HG03432 (cell line): ENCODE measurements around the gene PTPRN2.
"Not testable (repeated sequence)": the region's sequence is repeated elsewhere in the genome, so short reads cannot be mapped to it uniquely, and the experiment has no call there.

Experiments used
- ATAC-seq: cut with Tn5 transposase; IDR thresholded peaks from one replicate; pipeline ENCODE4 v1.9.1; 2021; ENCODE audit warnings: mild to moderate bottlenecking, moderate library complexity; ENCODE audit not compliant: unreplicated experiment

Gene PTPRN2

GRCh38 chr7:157932498-157933218 lies 655.0 kb downstream of the PTPRN2 start:
- ATAC-seq = no peak

DNA sequence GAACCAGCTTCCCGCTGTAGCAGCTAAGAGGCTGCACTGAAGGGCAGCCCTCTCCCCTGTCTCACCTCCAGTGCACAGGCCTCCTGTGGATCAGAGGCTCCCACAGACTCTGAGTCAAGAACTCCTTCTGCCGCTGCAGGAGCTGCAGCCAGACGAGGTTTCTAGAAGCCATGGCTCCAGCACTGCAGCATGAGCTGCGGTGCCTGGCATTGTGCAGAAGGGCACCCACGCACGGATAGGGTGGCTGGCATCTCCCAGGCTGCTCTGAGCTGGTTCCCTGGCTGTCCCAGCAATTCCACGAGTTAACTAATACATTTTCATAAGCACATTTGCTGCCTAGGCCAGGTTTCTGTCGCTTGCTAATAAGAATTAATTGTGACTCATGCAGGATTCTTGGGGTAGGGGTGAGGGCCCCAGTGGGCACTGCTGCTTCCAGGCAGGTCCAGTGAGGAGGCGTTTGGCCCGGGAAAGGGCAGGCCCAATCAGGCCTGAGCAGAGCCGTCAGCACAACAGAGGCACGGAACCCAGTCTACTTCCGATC lies 656.6 kb downstream of the PTPRN2 start:
- ATAC-seq = no peak

DNA sequence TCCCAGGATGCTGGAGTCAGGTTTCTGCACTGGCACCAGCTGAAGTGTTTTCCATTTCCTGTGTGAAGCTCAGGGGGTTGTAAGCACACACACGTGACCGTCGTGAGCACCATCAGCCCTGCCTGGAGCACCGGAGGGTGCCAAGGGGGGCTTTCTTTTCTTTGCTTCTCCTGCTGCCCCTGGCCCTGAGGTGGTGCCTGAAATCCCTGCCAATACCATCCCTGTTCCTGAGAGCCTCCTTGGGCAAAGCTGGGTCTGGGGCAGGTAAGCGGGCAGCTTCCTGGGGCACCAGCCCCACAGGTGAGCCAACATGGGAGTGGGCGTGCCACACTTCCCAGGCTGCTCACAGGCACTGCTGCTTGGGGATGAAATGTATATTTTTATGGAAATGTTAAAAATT lies 657.2 kb downstream of the PTPRN2 start:
- no peak for ATAC-seq

- no peak for ATAC-seq
These were observed 658.0 kb downstream of the PTPRN2 start for GRCh38 chr7:157929671-157930070.

GRCh38 chr7:157928808-157929425 lies 658.7 kb downstream of the PTPRN2 start:
- no peak for ATAC-seq

DNA sequence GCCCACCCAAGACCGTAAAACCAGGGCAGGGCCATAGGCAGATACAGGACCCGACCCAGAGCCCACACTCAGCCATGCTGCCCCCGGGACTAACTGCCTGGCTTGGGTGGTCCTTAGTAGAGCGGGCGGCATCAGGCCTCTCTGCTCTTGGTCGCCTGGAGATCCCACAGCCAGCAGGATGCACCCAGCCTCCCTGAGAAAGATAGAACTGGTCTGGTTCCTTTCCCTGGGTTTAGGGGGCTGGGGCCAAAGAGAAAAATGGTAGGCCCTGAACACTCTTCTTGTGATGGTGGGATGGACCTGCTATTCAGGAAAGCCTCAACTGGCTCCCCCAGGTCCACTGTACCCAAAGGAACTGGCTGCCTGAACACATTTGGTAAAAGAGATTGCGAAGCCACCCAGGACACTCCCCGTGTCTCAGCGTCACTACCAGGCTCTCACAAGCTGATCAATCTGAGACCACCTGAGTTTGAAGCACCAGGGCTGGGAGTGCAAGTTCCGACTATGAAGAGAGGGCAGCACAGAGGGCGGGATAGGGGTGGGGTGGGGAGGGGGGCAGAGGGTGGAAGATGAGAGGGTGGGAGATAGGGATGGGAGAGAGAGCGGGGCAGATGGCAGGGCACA lies 659.3 kb downstream of the PTPRN2 start:
- no peak for ATAC-seq

DNA sequence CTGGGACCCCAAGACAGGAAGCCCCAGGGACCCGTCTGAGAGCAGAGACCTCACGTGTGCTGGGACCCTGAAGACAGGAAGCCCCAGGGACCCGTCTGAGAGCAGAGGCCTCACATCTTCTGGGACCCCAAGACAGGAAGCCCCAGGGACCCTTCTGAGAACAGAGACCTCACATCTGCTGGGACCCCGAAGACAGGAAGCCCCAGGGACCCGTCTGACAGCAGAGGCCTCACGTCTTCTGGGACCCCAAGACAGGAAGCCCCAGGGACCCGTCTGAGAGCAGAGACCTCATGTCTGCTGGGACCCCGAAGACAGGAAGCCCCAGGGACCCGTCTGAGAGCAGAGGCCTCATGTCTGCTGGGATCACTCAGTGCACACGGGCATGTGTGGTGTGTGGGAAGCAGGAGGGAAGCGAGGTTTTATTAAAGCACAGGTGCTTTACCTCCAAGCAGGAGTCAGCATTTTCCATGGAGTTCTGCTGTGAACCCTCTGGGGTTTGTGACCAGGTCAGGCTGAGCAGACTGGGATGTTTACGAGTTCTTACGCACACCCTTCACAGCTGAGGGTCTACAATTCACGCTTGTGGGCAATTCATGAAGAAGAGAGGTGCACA lies 660.2 kb downstream of the PTPRN2 start:
- ATAC-seq = no peak

DNA sequence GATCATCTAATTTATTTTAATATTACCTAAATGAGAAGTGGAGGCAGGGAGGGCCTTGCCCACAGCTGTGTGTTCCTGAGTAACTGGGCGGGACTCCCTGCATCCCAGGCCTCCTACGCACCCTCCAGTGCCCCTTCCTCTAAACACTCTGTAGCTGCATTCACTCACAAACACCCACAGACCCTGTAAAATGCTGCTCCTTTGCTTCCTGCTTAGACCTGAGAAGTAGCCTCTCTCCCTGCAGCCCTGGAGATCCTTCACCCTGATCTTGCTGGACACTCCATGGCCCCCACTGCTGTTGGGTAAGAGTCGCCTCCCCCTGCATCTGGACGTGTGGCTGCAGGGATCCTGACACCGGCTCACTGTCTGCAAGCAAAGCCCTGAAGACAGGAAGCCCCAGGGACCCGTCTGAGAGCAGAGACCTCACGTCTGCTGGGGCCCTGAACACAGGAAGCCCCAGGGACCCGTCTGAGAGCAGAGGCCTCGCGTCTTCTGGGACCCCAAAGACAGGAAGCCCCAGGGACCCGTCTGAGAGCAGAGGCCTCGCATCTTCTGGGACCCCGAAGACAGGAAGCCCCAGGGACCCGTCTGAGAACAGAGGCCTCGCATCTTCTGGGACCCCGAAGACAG lies 661.0 kb downstream of the PTPRN2 start:
- no peak for ATAC-seq

DNA sequence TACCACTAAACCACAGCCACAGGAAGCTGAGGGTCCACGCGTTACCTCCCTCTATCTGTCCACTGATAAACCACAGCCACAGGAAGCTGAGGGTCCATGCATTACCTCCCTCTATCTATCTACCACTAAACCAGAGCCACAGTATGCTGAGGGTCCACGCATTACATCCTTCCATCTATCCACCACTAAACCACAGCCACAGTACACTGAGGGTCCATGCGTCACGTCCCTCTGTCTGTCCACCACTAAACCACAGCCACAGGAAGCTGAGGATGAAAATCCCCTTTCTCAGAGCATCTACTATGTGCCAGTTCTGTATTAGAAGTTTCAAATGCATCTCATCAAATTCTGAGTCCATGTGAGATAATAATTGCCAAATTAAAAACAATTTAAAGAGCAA lies 661.5 kb downstream of the PTPRN2 start:
- no peak for ATAC-seq

DNA sequence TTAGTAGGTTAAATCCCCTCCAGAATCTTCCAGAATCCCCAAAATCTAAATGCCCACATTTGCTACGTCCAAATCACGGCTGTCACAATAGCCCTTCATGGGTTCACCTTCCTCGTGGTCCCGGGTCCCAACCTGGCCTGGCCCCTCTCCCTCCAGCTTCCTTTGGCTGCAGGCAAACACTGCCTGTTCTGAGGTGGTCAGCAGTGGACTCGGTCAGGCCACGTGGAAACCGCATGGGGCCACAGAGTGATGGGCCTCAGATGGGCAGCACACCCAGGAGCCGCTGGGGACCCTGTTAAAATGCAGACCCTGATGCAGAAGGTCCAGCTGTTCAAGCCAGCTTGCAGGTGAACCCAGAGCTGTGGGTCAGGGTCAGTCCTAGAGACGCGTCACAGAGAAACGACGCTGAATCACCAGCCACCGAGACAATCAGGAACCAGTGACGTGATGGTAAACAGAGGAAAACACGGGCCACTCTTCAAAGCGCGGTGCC lies 662.2 kb downstream of the PTPRN2 start:
- ATAC-seq = no peak

- ATAC-seq = no peak
These were observed 663.6 kb downstream of the PTPRN2 start for GRCh38 chr7:157923903-157924630.

DNA sequence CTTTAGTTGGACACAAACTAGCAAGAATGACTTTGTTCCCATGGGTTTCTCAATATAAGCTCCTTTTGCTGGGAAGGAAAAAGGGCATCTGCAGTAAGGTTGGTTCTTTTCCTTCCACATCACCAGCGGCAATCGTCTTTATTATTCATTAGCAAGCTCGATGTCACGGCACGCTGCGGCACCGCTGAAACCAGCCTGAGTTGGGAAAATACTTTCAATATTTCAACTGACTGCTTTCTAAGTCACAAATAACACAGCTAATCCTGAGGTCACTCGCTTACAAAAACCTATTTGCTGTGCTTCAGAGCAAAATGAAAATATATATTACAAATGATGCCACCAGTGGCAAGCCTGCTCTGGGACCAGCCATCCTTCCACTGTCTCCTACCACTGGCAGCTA lies 665.0 kb downstream of the PTPRN2 start:
- no peak for ATAC-seq

DNA sequence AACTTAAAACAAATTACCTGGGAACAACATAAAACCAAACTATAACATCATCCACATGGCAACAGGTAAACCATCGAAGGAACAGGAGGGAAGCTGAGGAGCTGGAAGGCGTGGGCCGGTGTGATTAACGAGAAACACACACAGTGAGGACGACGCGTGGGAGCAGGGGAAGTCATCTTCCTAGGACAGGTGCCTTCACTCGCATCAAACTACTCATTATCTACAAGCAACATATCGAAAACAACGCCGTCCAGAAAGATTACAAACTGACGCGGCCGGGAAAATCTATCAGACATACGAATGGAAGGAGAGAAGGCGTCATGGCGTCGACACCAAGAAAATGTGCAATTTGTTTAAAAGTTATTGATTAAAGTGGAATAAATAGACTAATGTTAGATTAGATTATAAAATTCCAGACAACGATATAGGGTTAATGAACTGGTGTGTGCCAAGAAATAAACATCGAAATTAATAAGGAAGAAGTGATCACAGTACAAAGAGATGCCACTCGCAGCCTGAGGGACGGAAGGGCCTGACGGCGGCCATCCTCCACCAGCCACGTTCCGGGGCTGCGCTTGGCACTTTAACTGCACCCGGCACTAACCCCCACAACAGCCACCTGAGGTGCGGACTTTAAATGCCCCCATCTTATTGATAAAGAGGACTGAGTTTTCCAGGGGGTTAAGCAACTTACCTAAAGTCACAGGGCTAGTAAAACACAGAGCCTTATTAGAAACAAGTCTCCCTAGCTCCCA lies 669.1 kb downstream of the PTPRN2 start:
- ATAC-seq = no peak

DNA sequence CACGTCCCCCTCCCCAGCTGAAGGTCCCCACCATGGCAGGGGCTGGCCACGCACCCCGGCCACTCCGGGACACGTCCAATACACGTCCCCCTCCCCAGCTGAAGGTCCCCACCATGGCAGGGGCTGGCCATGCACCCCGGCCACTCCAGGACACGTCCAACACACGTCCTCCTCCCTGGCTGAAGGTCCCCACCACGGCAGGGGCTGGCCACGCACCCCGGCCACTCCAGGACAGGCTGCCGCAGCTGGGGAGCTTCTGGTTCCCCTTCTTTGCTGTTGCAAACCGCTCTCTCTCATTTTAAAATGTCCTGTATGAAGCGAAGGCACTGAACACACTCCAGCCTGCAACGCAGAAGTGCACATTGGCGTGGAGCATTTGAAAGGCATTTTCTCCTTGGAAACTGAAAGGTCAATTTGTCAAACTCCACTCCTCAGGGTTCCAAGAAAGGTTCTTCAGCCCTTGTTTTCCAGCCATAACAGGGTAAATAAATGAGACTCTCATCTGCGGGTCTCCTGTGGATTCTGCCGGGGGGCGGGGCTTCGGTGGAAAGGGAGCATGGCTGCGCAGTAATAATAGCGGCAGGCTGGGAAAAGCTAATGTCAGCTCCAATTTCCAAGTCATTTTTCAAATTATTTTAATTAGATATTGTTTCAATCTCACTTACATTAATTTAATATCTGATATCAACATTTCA lies 670.5 kb downstream of the PTPRN2 start:
- no peak for ATAC-seq

DNA sequence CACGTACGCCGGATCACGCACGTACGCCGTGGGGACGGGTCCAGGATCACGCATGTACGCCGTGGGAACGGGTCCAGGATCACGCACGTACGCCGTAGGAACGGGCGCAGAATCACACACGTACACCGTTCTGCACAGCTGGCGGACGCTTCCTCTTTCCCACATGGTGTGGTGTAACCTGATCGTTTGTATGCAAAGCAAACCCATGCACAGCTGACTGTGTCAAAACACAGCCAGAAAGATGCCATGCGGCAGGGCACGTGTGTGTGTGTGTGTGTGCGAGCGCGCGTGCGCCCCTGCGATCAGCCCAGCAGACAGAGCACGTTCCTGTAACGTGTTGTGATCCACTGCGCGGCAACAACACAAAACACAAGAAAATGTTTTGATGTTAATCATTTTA lies 677.2 kb downstream of the PTPRN2 start:
- no peak for ATAC-seq

GRCh38 chr7:157910045-157910444 lies 677.6 kb downstream of the PTPRN2 start:
- not testable (repeated sequence) for ATAC-seq

- no peak for ATAC-seq
These were observed 678.3 kb downstream of the PTPRN2 start for GRCh38 chr7:157909370-157909769.

DNA sequence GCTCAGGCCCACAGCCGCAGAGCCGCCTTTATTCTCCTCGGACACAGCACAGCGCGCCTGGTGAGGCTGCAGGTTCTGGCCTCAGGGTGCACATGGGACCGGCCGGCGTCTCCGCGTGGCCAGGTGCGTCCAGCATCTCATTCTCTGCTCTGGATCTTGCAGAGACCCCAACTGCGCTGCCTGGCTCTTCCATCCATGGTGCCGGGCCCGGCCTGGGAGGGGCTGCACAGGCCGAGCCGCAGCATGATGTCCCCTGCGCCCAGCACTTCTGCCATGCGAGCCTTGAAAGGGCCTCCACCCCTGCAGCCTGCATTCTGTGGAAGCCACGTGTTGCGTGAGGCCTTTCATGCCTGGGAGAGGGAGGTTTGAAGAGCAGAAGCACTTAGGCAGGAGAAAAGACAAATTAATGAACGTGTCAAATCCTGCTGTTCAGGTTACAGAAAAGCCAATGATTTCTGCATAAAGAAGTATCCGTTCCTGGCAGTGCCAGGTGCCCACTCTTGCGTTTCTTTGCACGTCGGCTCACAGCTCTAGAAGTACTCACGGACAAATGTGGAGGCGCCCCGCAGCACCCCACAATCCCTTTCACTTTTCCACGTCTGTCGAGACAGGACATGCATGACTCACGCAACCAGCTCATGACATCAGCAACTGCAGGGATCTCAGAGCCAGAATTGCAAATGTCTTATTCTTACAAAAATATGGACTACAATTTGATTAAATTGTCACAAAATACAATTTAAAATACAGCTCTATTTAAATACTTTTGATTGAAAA lies 679.4 kb downstream of the PTPRN2 start:
- ATAC-seq = no peak
